Osteocyte (in vitro differentiated cells): ENCODE data around the gene RHBDL1. TPM values are rescaled to one million over a fixed set of nuclear protein-coding genes. Genes with fewer than 3 reads are reported as not detected.

ENCODE experiments used
- DNase-seq: peaks from one replicate; pipeline ENCODE4 v3.0.0; 2021; ENCODE audit warnings: mixed read lengths; ENCODE audit not compliant: unreplicated experiment; ENCODE audit errors: extremely low spot score
- H3K27ac Mint-ChIP-seq: one replicate; pipeline ENCODE4 v1.8.0; 2021; ENCODE audit warnings: mild to moderate bottlenecking, mixed read lengths; ENCODE audit not compliant: unreplicated experiment
- H3K27me3 Mint-ChIP-seq: one replicate; pipeline ENCODE4 v1.8.0; 2021; ENCODE audit warnings: mixed read lengths; ENCODE audit not compliant: unreplicated experiment
- H3K36me3 Mint-ChIP-seq: one replicate; pipeline ENCODE4 v1.8.0; 2021; ENCODE audit warnings: mixed read lengths; ENCODE audit not compliant: unreplicated experiment
- H3K4me1 Mint-ChIP-seq: one replicate; pipeline ENCODE4 v1.8.0; 2021; ENCODE audit warnings: mixed read lengths; ENCODE audit not compliant: unreplicated experiment
- H3K4me3 Mint-ChIP-seq: one replicate; pipeline ENCODE4 v1.8.0; 2021; ENCODE audit warnings: mild to moderate bottlenecking, moderate library complexity, mixed read lengths; ENCODE audit not compliant: unreplicated experiment
- H3K9me3 Mint-ChIP-seq: one replicate; pipeline ENCODE4 v1.8.0; 2021; ENCODE audit warnings: mixed read lengths; ENCODE audit not compliant: unreplicated experiment
- total RNA-seq: library from RNA; stranded (reverse); gene quantifications from 2 replicates; pipeline ENCODE4 v1.2.1, GENCODE V29; 2021
- TF ChIP-seq, protein P1 (sequence below): fragments of 200-600 bp; sonication (generic); IDR thresholded peaks from 2 replicates; pipeline ENCODE4 v1.5.0; 2021; ENCODE audit warnings: antibody characterized with exemption, mild to moderate bottlenecking, moderate library complexity

The RHBDL1 gene
- total RNA-seq, 1 donor from 2014 or later, result 5.4 TPM

GRCh38 chr16:659618-660017 is 15.9 kb upstream of the RHBDL1 start:
- H3K27ac Mint-ChIP-seq, result no peak overlapping the region
- DNase-seq, result no peak
- H3K4me3 Mint-ChIP-seq, result no peak overlapping the region
- H3K9me3 Mint-ChIP-seq, result no peaks in the 10 kb centered on the region
- H3K4me1 Mint-ChIP-seq, result peaks cover 5% of the 10 kb centered on the region
- no peaks in the 10 kb centered on the region for H3K27me3 Mint-ChIP-seq
- peaks cover 2% of the 10 kb centered on the region for H3K36me3 Mint-ChIP-seq
- TF ChIP-seq, protein P1, sequence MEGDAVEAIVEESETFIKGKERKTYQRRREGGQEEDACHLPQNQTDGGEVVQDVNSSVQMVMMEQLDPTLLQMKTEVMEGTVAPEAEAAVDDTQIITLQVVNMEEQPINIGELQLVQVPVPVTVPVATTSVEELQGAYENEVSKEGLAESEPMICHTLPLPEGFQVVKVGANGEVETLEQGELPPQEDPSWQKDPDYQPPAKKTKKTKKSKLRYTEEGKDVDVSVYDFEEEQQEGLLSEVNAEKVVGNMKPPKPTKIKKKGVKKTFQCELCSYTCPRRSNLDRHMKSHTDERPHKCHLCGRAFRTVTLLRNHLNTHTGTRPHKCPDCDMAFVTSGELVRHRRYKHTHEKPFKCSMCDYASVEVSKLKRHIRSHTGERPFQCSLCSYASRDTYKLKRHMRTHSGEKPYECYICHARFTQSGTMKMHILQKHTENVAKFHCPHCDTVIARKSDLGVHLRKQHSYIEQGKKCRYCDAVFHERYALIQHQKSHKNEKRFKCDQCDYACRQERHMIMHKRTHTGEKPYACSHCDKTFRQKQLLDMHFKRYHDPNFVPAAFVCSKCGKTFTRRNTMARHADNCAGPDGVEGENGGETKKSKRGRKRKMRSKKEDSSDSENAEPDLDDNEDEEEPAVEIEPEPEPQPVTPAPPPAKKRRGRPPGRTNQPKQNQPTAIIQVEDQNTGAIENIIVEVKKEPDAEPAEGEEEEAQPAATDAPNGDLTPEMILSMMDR, result no peak

GRCh38 chr16:660132-660458 is 15.4 kb upstream of the RHBDL1 start:
- Mint-ChIP-seq H3K4me3 (no peak overlapping the region), H3K27ac (no peak overlapping the region), H3K4me1 (peaks cover 5% of the 10 kb centered on the region), H3K9me3 (no peaks in the 10 kb centered on the region), H3K27me3 (no peaks in the 10 kb centered on the region), H3K36me3 (peaks cover 2% of the 10 kb centered on the region)
- DNase-seq, result no peak
- TF ChIP-seq, protein P1, result no peak

DNA sequence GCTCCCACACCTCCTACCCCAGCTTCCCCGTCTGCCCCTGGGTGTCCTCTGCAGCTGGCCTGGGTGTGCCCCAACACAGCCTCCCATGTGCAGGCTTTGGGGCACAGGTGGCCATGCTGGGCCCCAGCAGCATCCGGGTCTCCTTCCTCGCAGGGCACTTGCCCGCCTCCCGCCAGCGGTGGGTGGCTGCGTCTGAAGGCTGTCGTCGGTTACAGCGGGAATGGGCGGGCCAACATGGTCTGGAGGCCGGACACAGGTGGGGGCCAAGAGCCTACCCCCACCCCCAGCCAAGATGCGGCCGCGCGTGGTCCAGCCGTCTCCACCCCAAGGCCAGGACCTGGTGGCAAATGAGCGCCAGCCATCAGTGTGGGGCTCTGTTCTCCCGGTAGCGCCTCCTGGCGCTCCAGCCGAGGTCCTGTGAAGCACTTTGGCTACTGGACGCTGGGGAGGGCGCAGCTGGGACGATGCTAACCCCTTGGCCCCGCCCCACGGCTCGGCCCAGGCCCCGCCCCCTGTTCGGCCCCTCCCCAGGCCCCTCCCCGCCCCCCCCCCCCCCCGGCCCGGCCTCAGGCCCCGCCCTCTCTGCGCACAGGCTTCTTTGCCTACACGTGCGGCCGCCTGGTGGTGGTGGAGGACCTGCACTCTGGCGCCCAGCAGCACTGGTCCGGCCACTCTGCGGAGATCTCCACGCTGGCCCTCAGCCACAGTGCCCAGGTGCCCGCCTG is 14.8 kb upstream of the RHBDL1 start:
- TF ChIP-seq, protein P1, result peak; percentile 57
- no peak for DNase-seq
- Mint-ChIP-seq H3K27ac (peak overlapping the region; percentile 57), H3K27me3 (no peaks in the 10 kb centered on the region), H3K4me3 (peak overlapping the region; percentile 29), H3K36me3 (peaks cover 2% of the 10 kb centered on the region), H3K9me3 (no peaks in the 10 kb centered on the region), H3K4me1 (peaks cover 5% of the 10 kb centered on the region)

- no peaks in the 10 kb centered on the region for H3K27me3 Mint-ChIP-seq
- peaks cover 2% of the 10 kb centered on the region for H3K36me3 Mint-ChIP-seq
- peaks cover 5% of the 10 kb centered on the region for H3K4me1 Mint-ChIP-seq
- no peaks in the 10 kb centered on the region for H3K9me3 Mint-ChIP-seq
- TF ChIP-seq, protein P1, result no peak
- DNase-seq, result no peak
- H3K27ac Mint-ChIP-seq, result peak overlapping the region; percentile 57
- peak overlapping the region; percentile 29 for H3K4me3 Mint-ChIP-seq
These were observed 14.2 kb upstream of the RHBDL1 start for GRCh38 chr16:661184-661821.

- TF ChIP-seq, protein P1, result no peak
- peaks cover 5% of the 10 kb centered on the region for H3K4me1 Mint-ChIP-seq
- no peak overlapping the region for H3K27ac Mint-ChIP-seq
- peaks cover 2% of the 10 kb centered on the region for H3K36me3 Mint-ChIP-seq
- no peaks in the 10 kb centered on the region for H3K27me3 Mint-ChIP-seq
- no peak for DNase-seq
- no peaks in the 10 kb centered on the region for H3K9me3 Mint-ChIP-seq
- no peak overlapping the region for H3K4me3 Mint-ChIP-seq
These were observed 13.4 kb upstream of the RHBDL1 start for GRCh38 chr16:662095-662494.
